Upper lobe of left lung (tissue), 6 donors: ENCODE measurements around the gene GNAI1. TPM values are rescaled to one million over a fixed set of nuclear protein-coding genes. Genes with fewer than 3 reads are reported as not detected.

Experiments used
- ATAC-seq, 2 donors: fragments of 200-7000 bp; cut with Tn5 transposase; one replicate each; pipeline ENCODE4 v1.9.1; 2022; ENCODE audit warnings: mild to moderate bottlenecking in 2 of 2, moderate library complexity in 2 of 2; ENCODE audit not compliant: low FRiP score in 2 of 2
- DNase-seq, 2 donors: peaks; one replicate each; pipeline ENCODE4 v3.0.0-alpha.2; 2019 to 2020
- H3K27ac ChIP-seq, 4 donors: fragments of 200-600 bp; sonication (generic); one replicate each; pipeline ENCODE4 v1.5.1; 2016 to 2019
- H3K27me3 ChIP-seq, 4 donors: fragments of 200-600 bp; sonication (generic); one replicate each; pipeline ENCODE4 v1.5.1; 2017 to 2019
- H3K36me3 ChIP-seq, 4 donors: fragments of 200-600 bp; sonication (generic); one replicate each; pipeline ENCODE4 v1.5.1; 2016 to 2019
- H3K4me1 ChIP-seq, 4 donors: fragments of 200-600 bp; sonication (generic); one replicate each; pipeline ENCODE4 v1.5.1; 2018 to 2019
- H3K4me3 ChIP-seq, 4 donors: fragments of 200-600 bp; sonication (generic); one replicate each; pipeline ENCODE4 v1.5.1; 2017 to 2019; ENCODE audit warnings: mild to moderate bottlenecking in 2 of 4, moderate library complexity in 1 of 4
- H3K9me3 ChIP-seq, 4 donors: fragments of 200-600 bp; sonication (generic); one replicate each; pipeline ENCODE4 v1.5.1; 2018 to 2019
- EP300 ChIP-seq, 4 donors: sonication (generic); formaldehyde crosslinking; IDR thresholded peaks; one replicate each; pipeline ENCODE4 v1.5.1; 2017; ENCODE audit warnings: antibody characterized with exemption in 4 of 4, control low read depth in 2 of 4
- POLR2A ChIP-seq, 4 donors: fragments of 450-650 bp; IDR thresholded peaks; one replicate each; pipeline ENCODE4 v1.5.1; 2016 to 2017; ENCODE audit warnings: antibody characterized with exemption in 4 of 4, mild to moderate bottlenecking in 2 of 4
- POLR2AphosphoS5 ChIP-seq, 2 donors: sonication (generic); formaldehyde crosslinking; IDR thresholded peaks; one replicate each; pipeline ENCODE4 v1.5.1; 2017; ENCODE audit warnings: antibody characterized with exemption in 2 of 2
- WGBS, 2 donors: methylation state at CpG; one replicate each; pipeline ENCODE4 v1.1.5; 2017 to 2018; 5-methylcytosine and 5-hydroxymethylcytosine counted together
- total RNA-seq, 6 donors: library from RNA; depleted of rRNA in 4 of 6; stranded (reverse); fragments of >200 nt in 4 of 6; gene quantifications; one replicate each; pipeline versions ENCODE4 v1.1.0 to v1.2.1, GENCODE V29; 2016 to 2021
- TF ChIP-seq, protein P1 (sequence below), 6 experiments: fragments of 450-650 bp in 4 of 6; fragments of 200-600 bp in 2 of 6; sonication (generic) in 2 of 6; IDR thresholded peaks; one replicate each; pipeline ENCODE4 v1.5.1; 2016 to 2019; ENCODE audit warnings: antibody characterized with exemption in 6 of 6
- donor health status: DM: no; HTN: no; CAD: no; lungs with moderate emphysema.
- donor health status: DM: no; HTN: yes; CAD: no; lungs with severe emphysema.

GNAI1 gene
- total RNA-seq = 10 to 100 TPM; 16.7 to 26.6 (median 21.5) TPM

DNA sequence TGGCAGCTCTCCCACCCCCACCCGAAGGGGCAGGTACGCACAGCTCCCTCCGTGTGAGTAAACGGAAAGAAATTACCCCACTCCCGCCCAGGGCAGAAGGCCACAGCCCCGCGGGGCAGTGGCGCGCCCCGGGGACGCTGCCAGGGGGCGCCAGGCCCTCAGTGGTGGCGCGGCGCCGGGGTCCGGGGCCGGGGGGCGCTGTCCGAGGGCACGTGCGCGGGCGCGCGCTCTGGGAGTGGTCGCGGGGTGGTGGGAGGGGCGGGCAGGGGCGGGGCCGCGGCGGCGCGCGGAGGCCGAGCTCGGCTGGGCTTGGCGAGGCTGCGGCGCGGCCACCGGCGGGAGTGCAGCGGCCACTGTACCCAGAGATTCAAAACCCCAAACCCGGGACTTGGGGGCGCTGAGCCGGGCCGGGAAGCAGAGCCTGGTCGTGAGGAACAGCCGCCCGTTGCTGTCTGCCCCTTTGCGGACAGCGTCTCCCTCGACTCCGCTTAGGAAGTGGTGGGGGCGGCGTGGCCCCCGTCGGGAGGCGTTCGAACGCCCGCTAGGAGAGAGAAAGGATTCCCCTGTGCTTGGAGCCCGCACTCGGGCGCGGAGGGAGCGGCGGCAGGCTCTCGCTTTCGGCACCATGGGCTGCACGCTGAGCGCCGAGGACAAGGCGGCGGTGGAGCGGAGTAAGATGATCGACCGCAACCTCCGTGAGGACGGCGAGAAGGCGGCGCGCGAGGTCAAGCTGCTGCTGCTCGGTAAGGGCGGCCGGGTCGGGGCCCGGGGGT, at the start of gene GNAI1:
GNAI1 (plus strand) TSS at position 296 of the 773 bp plus-strand sequence; CDS start at position 626, 330 bp downstream.
- 0% methylated on average over 5 to 22 of the region's 92 CpGs for WGBS, 2 donors

DNA sequence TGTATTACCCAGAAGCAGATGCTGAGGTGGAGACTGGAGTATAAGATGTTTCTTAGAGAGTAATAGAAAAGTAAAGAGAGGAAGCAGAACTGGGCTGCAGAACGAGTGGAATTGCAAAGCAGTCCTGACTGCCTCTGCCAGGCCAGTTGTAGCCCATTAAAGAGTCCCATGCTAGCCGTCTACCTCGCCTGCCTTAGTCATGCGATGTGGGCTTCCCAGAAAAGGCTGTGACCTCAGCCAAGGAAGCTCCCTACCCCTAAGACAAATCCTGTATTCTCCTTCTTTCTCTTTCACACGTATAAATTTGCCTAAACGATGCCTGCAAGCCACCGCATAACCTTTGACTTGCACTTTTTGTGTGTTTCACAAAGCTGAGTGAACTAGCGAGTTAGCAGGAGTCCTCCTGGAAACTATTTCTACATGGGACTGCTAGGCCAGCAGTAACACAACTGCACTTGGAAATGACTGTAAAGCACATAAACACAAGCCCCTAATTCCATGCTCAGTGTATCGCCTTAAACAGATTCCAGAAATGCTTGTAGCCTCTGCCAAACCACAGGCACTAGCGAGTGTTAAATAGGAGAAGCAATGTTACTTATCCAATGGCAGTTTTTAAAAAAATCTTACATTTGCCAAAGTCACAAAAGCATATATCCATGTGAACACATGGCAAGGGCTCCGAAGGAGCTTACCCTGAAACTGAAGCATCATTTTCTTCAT, 47.4 kb upstream of the GNAI1 start:
- peak overlapping the region in 3 of 4 donors; percentile 11 to 49 (median 14) for H3K27ac ChIP-seq
- H3K27me3 ChIP-seq = no peaks in the 10 kb centered on the region
- no peaks in the 10 kb centered on the region for H3K9me3 ChIP-seq
- DNase-seq (no peak), ATAC-seq (no peak)
- H3K36me3 ChIP-seq = no peaks in the 10 kb centered on the region
- H3K4me3 ChIP-seq = no peak overlapping the region
- H3K4me1 ChIP-seq = peaks cover 0 to 9% (median 3%) of the 10 kb centered on the region in 4 donors
- no peak for TF ChIP-seq EP300 (IDR thresholded peaks at IDR 0.05)
- no peak for TF ChIP-seq POLR2AphosphoS5 (IDR thresholded peaks at IDR 0.05)
- no peak for TF ChIP-seq POLR2A (IDR thresholded peaks at IDR 0.05)
- TF ChIP-seq, protein P1, sequence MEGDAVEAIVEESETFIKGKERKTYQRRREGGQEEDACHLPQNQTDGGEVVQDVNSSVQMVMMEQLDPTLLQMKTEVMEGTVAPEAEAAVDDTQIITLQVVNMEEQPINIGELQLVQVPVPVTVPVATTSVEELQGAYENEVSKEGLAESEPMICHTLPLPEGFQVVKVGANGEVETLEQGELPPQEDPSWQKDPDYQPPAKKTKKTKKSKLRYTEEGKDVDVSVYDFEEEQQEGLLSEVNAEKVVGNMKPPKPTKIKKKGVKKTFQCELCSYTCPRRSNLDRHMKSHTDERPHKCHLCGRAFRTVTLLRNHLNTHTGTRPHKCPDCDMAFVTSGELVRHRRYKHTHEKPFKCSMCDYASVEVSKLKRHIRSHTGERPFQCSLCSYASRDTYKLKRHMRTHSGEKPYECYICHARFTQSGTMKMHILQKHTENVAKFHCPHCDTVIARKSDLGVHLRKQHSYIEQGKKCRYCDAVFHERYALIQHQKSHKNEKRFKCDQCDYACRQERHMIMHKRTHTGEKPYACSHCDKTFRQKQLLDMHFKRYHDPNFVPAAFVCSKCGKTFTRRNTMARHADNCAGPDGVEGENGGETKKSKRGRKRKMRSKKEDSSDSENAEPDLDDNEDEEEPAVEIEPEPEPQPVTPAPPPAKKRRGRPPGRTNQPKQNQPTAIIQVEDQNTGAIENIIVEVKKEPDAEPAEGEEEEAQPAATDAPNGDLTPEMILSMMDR (IDR thresholded peaks at IDR 0.05) = no peak
- WGBS, 2 donors = 74 to 77% methylated on average over 11 of the region's 11 CpGs

More for the DNA sequence above, at the start of gene GNAI1:
- H3K4me1 ChIP-seq = peaks cover 3 to 22% (median 21%) of the 10 kb centered on the region in 4 donors
- ATAC-seq = peak; percentile 75 to 91
- H3K27me3 ChIP-seq = peaks cover 0 to 5% (median 0%) of the 10 kb centered on the region in 4 donors
- peak within 1 kb of the TSS; percentile 84 to 96 (median 94) for H3K27ac ChIP-seq
- no peaks in the 10 kb centered on the region for H3K36me3 ChIP-seq
- H3K9me3 ChIP-seq = no peaks in the 10 kb centered on the region
- TF ChIP-seq, protein P1 (IDR thresholded peaks at IDR 0.05) = peak; percentile 29 to 69 (median 56)
- TF ChIP-seq POLR2AphosphoS5 (IDR thresholded peaks at IDR 0.05) (peak; percentile 6 to 68), EP300 (IDR thresholded peaks at IDR 0.05) (no peak), POLR2A (IDR thresholded peaks at IDR 0.05) (peak in 2 of 4 donors; percentile 68 to 75)
- DNase-seq = peak; percentile 60 to 94
- peak within 1 kb of the TSS; percentile 71 to 97 (median 92) for H3K4me3 ChIP-seq

DNA sequence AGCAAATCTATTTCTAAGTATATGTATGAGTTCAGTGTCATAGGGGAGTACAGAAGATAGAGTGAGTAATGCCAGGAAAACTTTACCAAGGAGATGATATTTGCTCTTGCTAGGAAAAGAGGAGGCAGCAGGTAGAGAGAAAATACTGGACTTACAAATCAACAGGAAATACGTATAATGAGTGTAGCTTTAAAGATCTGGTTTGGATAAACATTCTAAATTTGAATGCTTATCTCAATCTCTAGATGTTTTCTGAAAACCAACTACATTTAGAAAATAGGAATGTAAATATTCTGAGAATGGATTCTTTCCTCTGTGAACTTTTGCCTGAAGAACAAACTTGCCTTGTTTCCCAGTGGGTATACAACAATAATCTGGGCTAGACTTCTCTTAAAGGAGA, 46.9 kb upstream of the GNAI1 start:
- WGBS, 2 donors = 38 to 51% methylated on average over 1 of the region's 1 CpG
- ATAC-seq (no peak), DNase-seq (no peak)
- Histone ChIP-seq H3K36me3 (no peaks in the 10 kb centered on the region), H3K27me3 (no peaks in the 10 kb centered on the region), H3K4me3 (no peak overlapping the region), H3K27ac (peak overlapping the region in 3 of 4 donors; percentile 11 to 49 (median 14)), H3K9me3 (no peaks in the 10 kb centered on the region), H3K4me1 (peaks cover 0 to 9% (median 3%) of the 10 kb centered on the region in 4 donors)
- TF ChIP-seq, protein P1 (IDR thresholded peaks at IDR 0.05) = no peak

DNA sequence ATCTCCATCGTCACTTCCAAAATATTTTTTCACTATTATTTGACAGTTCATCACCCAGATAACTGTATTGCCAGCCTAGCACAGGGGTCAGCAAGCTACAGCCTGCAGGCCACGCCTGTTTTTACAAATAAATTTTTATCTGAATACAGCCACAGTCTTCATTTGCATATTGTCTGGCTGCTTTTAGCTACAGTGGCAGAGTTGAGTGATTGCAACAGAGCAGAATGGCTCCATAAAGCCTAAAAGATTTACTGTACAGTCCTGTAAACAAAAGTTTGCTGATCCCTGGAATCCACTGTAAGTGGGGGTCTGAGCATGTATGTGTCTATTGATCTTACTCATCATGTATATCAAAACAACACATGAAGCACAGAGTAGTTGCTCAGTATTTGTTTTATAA, 45.9 kb upstream of the GNAI1 start:
- H3K36me3 ChIP-seq = no peaks in the 10 kb centered on the region
- H3K4me1 ChIP-seq = peaks cover 0 to 9% (median 3%) of the 10 kb centered on the region in 4 donors
- no peak for TF ChIP-seq POLR2A (IDR thresholded peaks at IDR 0.05)
- TF ChIP-seq EP300 (IDR thresholded peaks at IDR 0.05) = no peak
- no peak for TF ChIP-seq POLR2AphosphoS5 (IDR thresholded peaks at IDR 0.05)
- TF ChIP-seq, protein P1 (IDR thresholded peaks at IDR 0.05) = no peak
- 61 to 65% methylated on average over 2 of the region's 2 CpGs for WGBS, 2 donors
- H3K4me3 ChIP-seq = no peak overlapping the region
- DNase-seq (no peak), ATAC-seq (no peak)
- no peaks in the 10 kb centered on the region for H3K27me3 ChIP-seq
- H3K27ac ChIP-seq = no peak overlapping the region
- H3K9me3 ChIP-seq = no peaks in the 10 kb centered on the region
